Cardiac muscle cell (in vitro differentiated cells and primary cell): ENCODE data around the gene SEC61A2. TPM values are rescaled to one million over a fixed set of nuclear protein-coding genes. Genes with fewer than 3 reads are reported as not detected.
A peak's percentile ranks its signal among the peaks of the same experiment; 100 is the strongest.
"Not testable (repeated sequence)": the region's sequence is repeated elsewhere in the genome, so short reads cannot be mapped to it uniquely, and the experiment has no call there.

Source experiments
- DNase-seq, 2 donors: peaks; one replicate each; pipeline versions ENCODE4 v3.0.0 to v3.0.0-alpha.2; 2010 to 2017; ENCODE audit warnings: low read depth in 1 of 2, low spot score in 1 of 2
- H3K27ac ChIP-seq: fragments of 200-600 bp; sonication (generic); 2 replicates; pipeline ENCODE4 v1.5.1; 2016
- H3K27me3 ChIP-seq: fragments of 200-600 bp; sonication (generic); 2 replicates; pipeline ENCODE4 v1.6.0; 2016; ENCODE audit warnings: control low read depth
- H3K36me3 ChIP-seq: fragments of 200-600 bp; sonication (generic); 2 replicates; pipeline ENCODE4 v1.5.1; 2016; ENCODE audit warnings: control low read depth
- H3K4me1 ChIP-seq: fragments of 200-600 bp; sonication (generic); 2 replicates; pipeline ENCODE4 v1.8.1; 2017; ENCODE audit warnings: low read depth, mild to moderate bottlenecking, mixed run types
- H3K4me3 ChIP-seq: fragments of 200-600 bp; sonication (generic); 2 replicates; pipeline ENCODE4 v1.5.1; 2016; ENCODE audit warnings: mild to moderate bottlenecking
- H3K9me3 ChIP-seq: fragments of 200-600 bp; sonication (generic); 2 replicates; pipeline ENCODE4 v1.5.1; 2017; ENCODE audit warnings: low read depth, mild to moderate bottlenecking, control low read depth
- CTCF ChIP-seq: IDR thresholded peaks from 2 replicates; pipeline ENCODE4 v1.5.1; 2012; ENCODE audit warnings: low read depth, mild to moderate bottlenecking, low read length
- polyA plus RNA-seq: library from polyadenylated mRNA; unstranded; fragments of >200 nt; fragmentation: Nextera tagmentation; extraction: Ambion mirVana; gene quantifications from 2 replicates; pipeline ENCODE4 v1.2.1, GENCODE V29; 2016
- total RNA-seq: library from RNA; depleted of rRNA; stranded (reverse); fragments of >200 nt; gene quantifications from 2 replicates; pipeline ENCODE4 v1.2.3, GENCODE V29; 2016

Gene SEC61A2
- 25.3 and 28.1 TPM in 2 replicates for total RNA-seq
- polyA plus RNA-seq = 48.4 and 57.3 TPM in 2 replicates

GRCh38 chr10:12129222-12130111 lies at the start of gene SEC61A2:
SEC61A2 (plus strand) TSS chr10:12129677; CDS start chr10:12129788, 111 bp downstream.
- H3K4me1 ChIP-seq = no peaks in the 10 kb centered on the region
- no peak for TF ChIP-seq CTCF
- DNase-seq = peak; percentile 94 to 98
- H3K27me3 ChIP-seq = no peaks in the 10 kb centered on the region
- H3K27ac ChIP-seq = peak within 1 kb of the TSS; percentile 95
- peaks cover 3% of the 10 kb centered on the region for H3K36me3 ChIP-seq
- no peaks in the 10 kb centered on the region for H3K9me3 ChIP-seq
- H3K4me3 ChIP-seq = peak within 1 kb of the TSS; percentile 81

DNA sequence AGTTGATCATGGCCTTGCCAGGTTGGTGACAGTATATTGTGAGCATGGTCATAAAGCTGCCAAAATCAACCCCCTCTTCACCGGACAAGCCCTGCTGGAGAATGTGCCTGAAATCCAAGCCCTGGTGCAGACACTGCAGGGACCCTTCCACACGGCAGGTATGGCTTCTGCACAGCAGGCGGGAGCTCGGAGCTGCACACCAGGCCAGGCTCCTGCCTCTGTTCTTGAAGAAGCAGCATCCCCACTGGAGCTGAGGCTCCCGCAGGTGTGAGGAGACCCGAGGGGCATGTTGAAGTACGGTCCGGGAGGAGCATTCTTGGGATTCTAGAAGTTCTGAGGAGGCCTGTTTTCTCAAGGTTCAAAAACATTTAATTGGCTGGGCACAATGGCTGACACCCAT lies 48.0 kb upstream of the SEC61A2 start:
- H3K4me1 ChIP-seq = no peaks in the 10 kb centered on the region
- no peak overlapping the region for H3K4me3 ChIP-seq
- no peaks in the 10 kb centered on the region for H3K9me3 ChIP-seq
- no peaks in the 10 kb centered on the region for H3K27me3 ChIP-seq
- H3K36me3 ChIP-seq = peaks cover 8% of the 10 kb centered on the region
- no peak for TF ChIP-seq CTCF
- H3K27ac ChIP-seq = no peak overlapping the region
- no peak for DNase-seq

DNA sequence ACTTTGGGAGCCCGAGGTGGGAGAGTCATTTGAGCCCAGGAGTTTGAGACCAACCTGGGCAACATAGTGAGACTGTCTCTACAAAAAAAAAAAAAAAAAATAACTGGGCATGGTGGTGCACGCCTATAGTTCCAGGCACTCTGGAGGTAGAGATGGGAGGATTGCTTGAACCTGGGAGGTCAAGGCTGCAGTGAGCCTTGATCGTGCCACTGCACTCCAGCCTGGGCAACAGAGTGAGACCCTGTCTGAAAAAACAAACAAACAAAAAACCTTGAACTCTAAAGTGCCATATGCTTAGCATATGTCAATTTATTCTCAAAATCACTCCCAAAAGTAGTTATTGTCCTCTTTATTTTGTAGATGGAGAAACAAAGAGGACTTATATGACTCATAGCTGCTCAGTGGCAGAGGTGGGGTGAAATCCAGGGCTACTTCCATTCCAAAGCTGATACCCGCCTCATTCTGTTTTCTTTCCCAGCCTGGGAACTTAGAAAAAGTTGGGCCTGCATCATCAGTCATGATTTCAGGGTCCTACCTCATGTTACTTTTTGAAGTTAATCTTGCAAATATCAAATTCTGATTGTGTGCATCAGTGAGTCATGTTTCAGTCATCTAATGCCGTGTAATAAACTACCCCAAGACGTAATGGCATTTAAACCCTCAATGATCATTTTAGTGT lies 47.5 kb upstream of the SEC61A2 start:
- no peak for TF ChIP-seq CTCF
- Histone ChIP-seq H3K27me3 (no peaks in the 10 kb centered on the region), H3K4me3 (no peak overlapping the region), H3K9me3 (no peaks in the 10 kb centered on the region), H3K4me1 (no peaks in the 10 kb centered on the region), H3K36me3 (peaks cover 13% of the 10 kb centered on the region), H3K27ac (no peak overlapping the region)
- peak in 1 of 2 donors; percentile 39 for DNase-seq

GRCh38 chr10:12088919-12089318 lies 40.6 kb upstream of the SEC61A2 start:
- no peak overlapping the region for H3K4me3 ChIP-seq
- peaks cover 40% of the 10 kb centered on the region for H3K36me3 ChIP-seq
- no peaks in the 10 kb centered on the region for H3K9me3 ChIP-seq

GRCh38 chr10:12091421-12091820 lies 38.1 kb upstream of the SEC61A2 start:
- H3K27ac ChIP-seq = no peak overlapping the region
- H3K9me3 ChIP-seq = no peaks in the 10 kb centered on the region
- H3K27me3 ChIP-seq = no peaks in the 10 kb centered on the region
- no peak overlapping the region for H3K4me3 ChIP-seq
- DNase-seq = no peak
- peaks cover 41% of the 10 kb centered on the region for H3K36me3 ChIP-seq
- no peaks in the 10 kb centered on the region for H3K4me1 ChIP-seq
- TF ChIP-seq CTCF = no peak

More at GRCh38 chr10:12088919-12089318, 40.6 kb upstream of the SEC61A2 start:
- no peak for DNase-seq
- Histone ChIP-seq H3K4me1 (no peaks in the 10 kb centered on the region), H3K27me3 (no peaks in the 10 kb centered on the region), H3K27ac (no peak overlapping the region)
- TF ChIP-seq CTCF = no peak

DNA sequence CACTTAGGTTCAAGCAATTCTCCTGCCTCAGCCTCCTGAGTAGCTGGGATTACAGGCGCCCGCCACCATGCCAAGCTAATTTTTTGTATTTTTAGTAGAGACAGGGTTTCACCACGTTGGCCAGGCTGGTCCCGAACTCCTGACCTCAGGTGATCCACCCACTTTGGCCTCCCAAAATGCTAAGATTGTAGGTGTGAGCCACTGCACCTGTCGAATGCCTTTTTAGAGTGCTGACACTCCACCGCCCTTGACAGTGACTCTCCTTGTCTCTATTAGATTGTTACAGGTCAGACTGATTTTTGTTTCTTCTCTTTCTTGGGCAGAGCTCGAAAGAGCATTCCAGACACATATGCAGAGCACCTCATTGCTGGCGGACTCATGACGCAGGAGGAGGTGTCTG lies 32.1 kb upstream of the SEC61A2 start:
- not testable (repeated sequence) for H3K4me3 ChIP-seq

More for the DNA sequence above, 32.1 kb upstream of the SEC61A2 start:
- peaks cover 43% of the 10 kb centered on the region for H3K36me3 ChIP-seq
- H3K27me3 ChIP-seq, H3K4me1 ChIP-seq, H3K9me3 ChIP-seq, DNase-seq, H3K27ac ChIP-seq: not testable (repeated sequence)
